ENCODE measurements around the gene USP15. TPM values are rescaled to one million over a fixed set of nuclear protein-coding genes. Genes with fewer than 3 reads are reported as not detected.

The USP15 gene
- polyA plus RNA-seq, 1 donor (not counting 4 experiments of a cell fraction or from before 2014, with no cell fraction given), result 66.5 TPM

DNA sequence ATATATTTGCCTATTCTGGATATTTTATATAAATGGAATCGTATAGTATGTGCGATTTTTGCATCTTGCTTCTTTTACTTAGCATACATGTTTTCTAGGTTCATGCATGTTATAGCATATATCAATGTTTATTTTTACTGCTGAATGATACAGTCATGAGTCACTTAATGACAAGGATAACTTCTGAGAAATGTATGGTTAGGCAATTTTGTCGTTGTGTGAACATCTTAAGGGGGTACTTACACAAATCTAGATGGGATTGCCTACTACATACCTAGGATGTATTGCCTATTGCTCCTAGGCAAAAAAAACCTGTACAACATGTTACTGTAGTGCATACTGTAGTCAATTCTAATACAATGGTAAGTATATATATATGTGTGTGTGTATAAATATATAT is 8.8 kb downstream of the USP15 start:
- Histone ChIP-seq H3K4me1 (ENCODE audit: control insufficient read depth, extremely low read depth, insufficient read depth, low read length) (peaks cover 12% of the 10 kb centered on the region), H3K9ac (ENCODE audit: control insufficient read depth, extremely low read depth, insufficient read depth, low read length) (no peak overlapping the region), H3K36me3 (ENCODE audit: control insufficient read depth in 2 of 2, extremely low read depth in 1 of 2, insufficient read depth in 2 of 2, low read length in 2 of 2) (no peaks in the 10 kb centered on the region), H3K4me3 (ENCODE audit: control insufficient read depth in 2 of 3, extremely low read depth in 1 of 3, insufficient read depth in 2 of 3, low read depth in 1 of 3, low read length in 3 of 3) (no peak overlapping the region), H3K4me2 (ENCODE audit: control insufficient read depth, extremely low read depth, insufficient read depth, low read depth, low read length) (peak overlapping the region; percentile 47), H2AFZ (ENCODE audit: control insufficient read depth, low read length) (no peak overlapping the region), H3K9me3 (ENCODE audit: control insufficient read depth, low read depth, low read length) (no peaks in the 10 kb centered on the region), H4K20me1 (ENCODE audit: control insufficient read depth, extremely low read depth, insufficient read depth, low read length) (peaks cover 4% of the 10 kb centered on the region), H3K79me2 (ENCODE audit: control insufficient read depth, insufficient read depth, low read length) (peaks cover 98% of the 10 kb centered on the region), H3K27me3 (ENCODE audit: control insufficient read depth, extremely low read depth, insufficient read depth, low read length) (no peaks in the 10 kb centered on the region), H3K9me1 (ENCODE audit: control insufficient read depth, extremely low read depth, insufficient read depth, low read length) (peaks cover 2% of the 10 kb centered on the region), H3K27ac (ENCODE audit: control insufficient read depth, insufficient read depth, low read length) (no peak overlapping the region)
- dilution Hi-C loops (cut with MboI; ENCODE audit: extremely low pct_ligation_motif_present, low sequenced_read_pairs), result no loop called here
- no peak for TF ChIP-seq CTCF (optimal IDR thresholded peaks at IDR 0.05 in 1 of 3, IDR thresholded peaks at IDR 0.05 in 1 of 3, conservative IDR thresholded peaks at IDR 0.05 in 1 of 3; ENCODE audit: extremely low read depth in 1 of 3, insufficient read depth in 2 of 3, low read length in 3 of 3)
- TF ChIP-seq EZH2 (IDR thresholded peaks at IDR 0.05; ENCODE audit: low read length), result no peak
- FAIRE-seq (peak; percentile 53), DNase-seq (ENCODE audit: low read depth, low spot score) (no peak)

GRCh38 chr12:62269464-62270228 is 9.4 kb downstream of the USP15 start:
- Histone ChIP-seq H3K9ac (ENCODE audit: control insufficient read depth, extremely low read depth, insufficient read depth, low read length) (no peak overlapping the region), H3K36me3 (ENCODE audit: control insufficient read depth in 2 of 2, extremely low read depth in 1 of 2, insufficient read depth in 2 of 2, low read length in 2 of 2) (no peaks in the 10 kb centered on the region), H3K9me1 (ENCODE audit: control insufficient read depth, extremely low read depth, insufficient read depth, low read length) (peaks cover 2% of the 10 kb centered on the region), H3K4me1 (ENCODE audit: control insufficient read depth, extremely low read depth, insufficient read depth, low read length) (peaks cover 12% of the 10 kb centered on the region), H3K4me3 (ENCODE audit: control insufficient read depth in 2 of 3, extremely low read depth in 1 of 3, insufficient read depth in 2 of 3, low read depth in 1 of 3, low read length in 3 of 3) (no peak overlapping the region), H3K9me3 (ENCODE audit: control insufficient read depth, low read depth, low read length) (no peaks in the 10 kb centered on the region), H2AFZ (ENCODE audit: control insufficient read depth, low read length) (no peak overlapping the region), H3K4me2 (ENCODE audit: control insufficient read depth, extremely low read depth, insufficient read depth, low read depth, low read length) (no peak overlapping the region), H3K27ac (ENCODE audit: control insufficient read depth, insufficient read depth, low read length) (no peak overlapping the region), H3K27me3 (ENCODE audit: control insufficient read depth, extremely low read depth, insufficient read depth, low read length) (no peaks in the 10 kb centered on the region), H4K20me1 (ENCODE audit: control insufficient read depth, extremely low read depth, insufficient read depth, low read length) (peaks cover 4% of the 10 kb centered on the region), H3K79me2 (ENCODE audit: control insufficient read depth, insufficient read depth, low read length) (peaks cover 98% of the 10 kb centered on the region)
- dilution Hi-C loops (cut with MboI; ENCODE audit: extremely low pct_ligation_motif_present, low sequenced_read_pairs), result no loop called here
- no peak for FAIRE-seq
- DNase-seq (ENCODE audit: low read depth, low spot score), result no peak
- TF ChIP-seq CTCF (optimal IDR thresholded peaks at IDR 0.05 in 1 of 3, IDR thresholded peaks at IDR 0.05 in 1 of 3, conservative IDR thresholded peaks at IDR 0.05 in 1 of 3; ENCODE audit: extremely low read depth in 1 of 3, insufficient read depth in 2 of 3, low read length in 3 of 3) (no peak), EZH2 (IDR thresholded peaks at IDR 0.05; ENCODE audit: low read length) (no peak)
